ENCODE results near the gene LRRC36.

DNA sequence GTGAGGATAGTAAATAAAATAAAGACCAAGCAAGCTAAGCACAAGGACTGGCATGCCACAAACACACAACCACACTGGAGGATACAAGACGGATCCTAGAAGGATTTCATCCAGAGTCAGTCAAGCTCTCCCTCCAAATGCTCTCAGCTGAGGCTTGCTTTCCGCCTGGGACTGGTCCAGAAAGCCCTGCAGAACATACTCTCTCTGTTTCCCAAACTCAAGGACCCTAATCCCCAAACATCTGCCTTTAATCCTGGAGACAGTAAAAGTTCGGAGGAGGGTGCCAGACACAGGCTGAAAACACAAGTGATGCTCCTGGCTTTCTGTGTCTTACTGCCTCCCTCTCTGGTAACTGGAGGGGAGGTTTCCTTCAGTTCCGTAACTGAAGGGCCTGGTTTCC lies 99.0 kb downstream of the LRRC36 start:
- TF ChIP-seq, protein P1, sequence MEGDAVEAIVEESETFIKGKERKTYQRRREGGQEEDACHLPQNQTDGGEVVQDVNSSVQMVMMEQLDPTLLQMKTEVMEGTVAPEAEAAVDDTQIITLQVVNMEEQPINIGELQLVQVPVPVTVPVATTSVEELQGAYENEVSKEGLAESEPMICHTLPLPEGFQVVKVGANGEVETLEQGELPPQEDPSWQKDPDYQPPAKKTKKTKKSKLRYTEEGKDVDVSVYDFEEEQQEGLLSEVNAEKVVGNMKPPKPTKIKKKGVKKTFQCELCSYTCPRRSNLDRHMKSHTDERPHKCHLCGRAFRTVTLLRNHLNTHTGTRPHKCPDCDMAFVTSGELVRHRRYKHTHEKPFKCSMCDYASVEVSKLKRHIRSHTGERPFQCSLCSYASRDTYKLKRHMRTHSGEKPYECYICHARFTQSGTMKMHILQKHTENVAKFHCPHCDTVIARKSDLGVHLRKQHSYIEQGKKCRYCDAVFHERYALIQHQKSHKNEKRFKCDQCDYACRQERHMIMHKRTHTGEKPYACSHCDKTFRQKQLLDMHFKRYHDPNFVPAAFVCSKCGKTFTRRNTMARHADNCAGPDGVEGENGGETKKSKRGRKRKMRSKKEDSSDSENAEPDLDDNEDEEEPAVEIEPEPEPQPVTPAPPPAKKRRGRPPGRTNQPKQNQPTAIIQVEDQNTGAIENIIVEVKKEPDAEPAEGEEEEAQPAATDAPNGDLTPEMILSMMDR (IDR thresholded peaks at IDR 0.05) = no peak
- TF ChIP-seq POLR2A (IDR thresholded peaks at IDR 0.05) = no peak
